Measurements from ENCODE around the gene NCOR2.

Gene NCOR2

GRCh38 chr12:124579921-124580517 lies 12.6 kb upstream of the NCOR2 start:
- TF ChIP-seq CTCF (IDR thresholded peaks at IDR 0.05; ENCODE audit: low read depth, low read length): no peak
- no peak overlapping the region for H3K4me3 ChIP-seq (ENCODE audit: low read depth, low read length)

DNA sequence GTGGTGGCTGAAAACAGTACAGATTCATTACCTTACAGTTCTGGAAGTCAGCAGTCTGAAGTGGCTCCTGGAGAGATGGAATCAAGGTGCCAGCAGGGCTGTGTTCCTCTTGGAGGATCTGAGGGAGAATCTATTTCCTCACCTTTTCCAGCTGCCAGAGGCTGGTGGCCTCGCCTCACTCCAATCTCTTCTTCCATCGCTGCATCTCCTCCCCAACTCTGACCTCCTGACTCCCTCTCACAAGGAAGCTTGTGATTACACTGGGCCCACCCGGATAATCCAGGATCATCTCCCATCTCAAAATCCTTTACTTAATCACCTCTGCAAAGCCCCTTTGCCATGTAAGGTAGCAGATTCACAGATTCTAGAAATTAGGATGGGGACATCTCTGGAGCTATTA lies 11.4 kb upstream of the NCOR2 start:
- H3K4me3 ChIP-seq (ENCODE audit: low read depth, low read length): no peak overlapping the region
- TF ChIP-seq CTCF (IDR thresholded peaks at IDR 0.05; ENCODE audit: low read depth, low read length): no peak

DNA sequence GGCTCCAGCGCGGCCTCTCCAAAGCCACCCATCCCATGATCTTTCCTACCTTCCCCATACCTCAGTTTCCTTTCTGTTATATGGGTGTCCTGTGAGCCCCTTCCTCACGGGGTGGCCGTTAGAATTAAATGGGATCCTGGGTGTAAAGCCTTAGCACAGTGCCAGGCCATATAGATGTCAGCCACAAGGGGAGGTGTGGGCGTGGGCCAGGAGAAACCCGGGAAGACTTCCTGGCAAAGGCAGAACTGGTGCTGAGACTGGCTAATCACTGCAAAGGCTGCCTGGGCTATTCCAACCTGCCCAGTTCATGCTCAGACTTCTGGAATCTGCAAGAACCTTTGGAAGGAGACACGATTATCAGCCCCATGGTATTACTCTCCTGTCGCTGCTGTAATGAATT lies 11.0 kb upstream of the NCOR2 start:
- no peak overlapping the region for H3K4me3 ChIP-seq (ENCODE audit: low read depth, low read length)
- TF ChIP-seq CTCF (IDR thresholded peaks at IDR 0.05; ENCODE audit: low read depth, low read length): no peak

DNA sequence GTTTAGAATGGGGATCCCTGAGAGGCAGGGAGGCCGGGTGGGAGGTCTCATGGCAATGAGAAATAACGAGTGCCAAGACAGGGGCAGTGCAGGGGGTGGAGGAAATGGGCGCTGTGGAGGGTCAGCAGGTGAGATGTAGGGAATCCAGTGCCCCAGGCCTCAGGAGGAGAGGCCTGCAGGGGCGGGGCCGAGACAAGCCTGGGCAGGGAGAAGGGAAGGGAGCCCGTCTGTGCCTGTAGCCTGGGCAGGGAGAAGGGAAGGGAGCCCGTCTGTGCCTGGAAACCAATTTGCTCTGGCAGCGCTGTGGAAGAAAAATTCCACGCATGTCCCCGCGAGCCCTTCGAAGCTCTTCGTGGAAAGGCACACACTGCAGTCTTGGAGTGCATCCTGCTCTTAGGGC lies 10.6 kb upstream of the NCOR2 start:
- no peak for TF ChIP-seq CTCF (IDR thresholded peaks at IDR 0.05; ENCODE audit: low read depth, low read length)
- no peak overlapping the region for H3K4me3 ChIP-seq (ENCODE audit: low read depth, low read length)

DNA sequence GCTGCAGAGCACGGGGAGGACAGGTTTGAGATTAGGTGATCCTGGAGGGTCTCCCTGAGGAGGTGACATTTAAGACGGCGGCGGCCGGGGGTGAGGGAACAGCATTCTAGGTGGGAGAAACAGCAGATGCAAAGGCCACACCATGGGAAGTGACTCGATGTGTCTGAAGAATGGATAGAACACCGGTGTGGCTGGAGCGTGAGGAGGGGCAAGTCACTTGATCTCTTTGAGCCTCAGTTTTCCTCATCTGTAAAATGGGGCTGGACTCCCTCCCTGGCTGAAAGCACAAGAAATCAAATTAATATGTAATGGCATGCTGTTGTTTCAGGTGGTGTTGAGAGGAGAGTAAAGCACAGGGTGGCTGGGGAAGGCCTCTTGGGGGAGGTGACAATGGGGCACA lies 10.0 kb upstream of the NCOR2 start:
- no peak overlapping the region for H3K4me3 ChIP-seq (ENCODE audit: low read depth, low read length)
- no peak for TF ChIP-seq CTCF (IDR thresholded peaks at IDR 0.05; ENCODE audit: low read depth, low read length)

- no peak for TF ChIP-seq CTCF (IDR thresholded peaks at IDR 0.05; ENCODE audit: low read depth, low read length)
- H3K4me3 ChIP-seq (ENCODE audit: low read depth, low read length): no peak overlapping the region
These were observed 8.7 kb upstream of the NCOR2 start for GRCh38 chr12:124576061-124576650.

GRCh38 chr12:124573839-124574786 lies 6.7 kb upstream of the NCOR2 start:
- no peak for TF ChIP-seq CTCF (IDR thresholded peaks at IDR 0.05; ENCODE audit: low read depth, low read length)
- no peak overlapping the region for H3K4me3 ChIP-seq (ENCODE audit: low read depth, low read length)
